Tibial artery (tissue), 4 donors: ENCODE measurements around the gene ZNF621.
A peak's percentile ranks its signal among the peaks of the same experiment; 100 is the strongest.

Experiments
- DNase-seq, 2 donors: peaks; one replicate each; pipeline ENCODE4 v3.0.0-alpha.2; 2019
- H3K27ac ChIP-seq, 2 donors: fragments of 200-600 bp; sonication (generic) in 1 of 2; 1 replicate in 1 of 2; 2 replicates in 1 of 2; pipeline ENCODE4 v1.5.1; 2018 to 2019; ENCODE audit warnings: mild to moderate bottlenecking in 1 of 2
- H3K27me3 ChIP-seq, 2 donors: fragments of 200-600 bp; sonication (generic) in 1 of 2; one replicate each; pipeline versions ENCODE4 v1.5.1 to v1.6.0; 2016 to 2019
- H3K36me3 ChIP-seq, 3 donors: fragments of 200-600 bp; sonication (generic) in 2 of 3; one replicate each; pipeline ENCODE4 v1.5.1; 2016 to 2019; ENCODE audit warnings: mild to moderate bottlenecking in 2 of 3
- H3K4me1 ChIP-seq, 4 donors: fragments of 200-600 bp; sonication (generic) in 2 of 4; 1 replicate in 3 of 4; 2 replicates in 1 of 4; pipeline ENCODE4 v1.5.1; 2016 to 2019
- H3K4me3 ChIP-seq, 2 donors: fragments of 200-600 bp; sonication (generic) in 1 of 2; 1 replicate in 1 of 2; 2 replicates in 1 of 2; pipeline ENCODE4 v1.5.1; 2018 to 2019; ENCODE audit warnings: mild to moderate bottlenecking in 2 of 2
- H3K9me3 ChIP-seq, 3 donors: fragments of 200-600 bp; sonication (generic) in 1 of 3; one replicate each; pipeline ENCODE4 v1.5.1; 2016 to 2019
- CTCF ChIP-seq, 2 experiments: fragments of 200-600 bp in 1 of 2; fragments of 450-650 bp in 1 of 2; IDR thresholded peaks; one replicate each; pipeline ENCODE4 v1.5.1; 2017 to 2019; ENCODE audit warnings: antibody characterized with exemption in 2 of 2, mild to moderate bottlenecking in 1 of 2, moderate library complexity in 1 of 2
- intact Hi-C: fragments of 100-400 bp; cut with DNase I; formaldehyde crosslinking; loops from one replicate; pipeline ENCODE4 v1.15.0; 2023; ENCODE audit warnings: low total_unique reads

ZNF621 gene

GRCh38 chr3:40524568-40525285 lies at the start of gene ZNF621:
Gene ZNF621, plus strand, starts transcription at chr3:40524960. Its CDS starts 881 bp downstream, at chr3:40525841.
- no peak for TF ChIP-seq CTCF (IDR thresholded peaks at IDR 0.05)
- Histone ChIP-seq H3K9me3 (no peaks in the 10 kb centered on the region), H3K36me3 (peaks cover 27 to 34% (median 29%) of the 10 kb centered on the region in 3 donors), H3K4me1 (peaks cover 0 to 16% (median 7%) of the 10 kb centered on the region in 4 donors), H3K27me3 (no peaks in the 10 kb centered on the region), H3K4me3 (peak within 1 kb of the TSS; percentile 60 to 94), H3K27ac (peak within 1 kb of the TSS; percentile 79 to 90)
- peak; percentile 92 to 96 for DNase-seq
- intact Hi-C loops, result loop anchor here (5.0 kb wide), 2 partner anchors 67 to 207 kb away; partner anchors contain the start of gene RPL14

GRCh38 chr3:40476478-40477470 lies 48.0 kb upstream of the ZNF621 start, which contains the start of gene ZNF619:
Gene ZNF619, plus strand, starts transcription at chr3:40477122. Its CDS starts 858 bp downstream, at chr3:40477980.
- Histone ChIP-seq H3K27me3 (no peaks in the 10 kb centered on the region), H3K27ac (peak within 1 kb of the TSS; percentile 71), H3K4me3 (peak within 1 kb of the TSS; percentile 66 to 72), H3K36me3 (peaks cover 0 to 29% (median 9%) of the 10 kb centered on the region in 3 donors), H3K9me3 (no peaks in the 10 kb centered on the region), H3K4me1 (peaks cover 0 to 13% (median 5%) of the 10 kb centered on the region in 4 donors)
- intact Hi-C loops, result loop anchor here (2.0 kb wide), 1 partner anchor 18 kb away; no protein-coding TSS in a partner anchor
- TF ChIP-seq CTCF (IDR thresholded peaks at IDR 0.05), result no peak
- peak; percentile 74 to 83 for DNase-seq

GRCh38 chr3:40477666-40478065 lies 47.1 kb upstream of the ZNF621 start:
- DNase-seq, result no peak
- Histone ChIP-seq H3K4me3 (peak overlapping the region; percentile 66 to 72), H3K27ac (peak overlapping the region in 1 of 2 donors; percentile 71), H3K36me3 (peaks cover 7 to 38% (median 18%) of the 10 kb centered on the region in 3 donors), H3K27me3 (no peaks in the 10 kb centered on the region), H3K9me3 (no peaks in the 10 kb centered on the region), H3K4me1 (peaks cover 0 to 13% (median 5%) of the 10 kb centered on the region in 4 donors)
- TF ChIP-seq CTCF (IDR thresholded peaks at IDR 0.05), result no peak
- intact Hi-C loops, result loop anchor here (2.0 kb wide), 1 partner anchor 19 kb away; no protein-coding TSS in a partner anchor

- Histone ChIP-seq H3K27ac (no peak overlapping the region), H3K4me1 (no peaks in the 10 kb centered on the region), H3K9me3 (peaks cover 3 to 26% (median 25%) of the 10 kb centered on the region in 3 donors), H3K27me3 (no peaks in the 10 kb centered on the region), H3K4me3 (no peak overlapping the region), H3K36me3 (peaks cover 59 to 75% (median 63%) of the 10 kb centered on the region in 3 donors)
- intact Hi-C loops, result no loop called here
- DNase-seq, result no peak
- TF ChIP-seq CTCF (IDR thresholded peaks at IDR 0.05), result no peak
Observed at GRCh38 chr3:40487172-40487571, 37.6 kb upstream of the ZNF621 start.

- Histone ChIP-seq H3K4me3 (no peak overlapping the region), H3K27me3 (no peaks in the 10 kb centered on the region), H3K9me3 (peaks cover 3 to 26% (median 25%) of the 10 kb centered on the region in 3 donors), H3K36me3 (peaks cover 22 to 38% (median 29%) of the 10 kb centered on the region in 3 donors), H3K27ac (no peak overlapping the region), H3K4me1 (no peaks in the 10 kb centered on the region)
- DNase-seq, result no peak
- intact Hi-C loops, result no loop called here
- no peak for TF ChIP-seq CTCF (IDR thresholded peaks at IDR 0.05)
Observed at GRCh38 chr3:40490916-40491315, 33.8 kb upstream of the ZNF621 start.
